ENCODE measurements around the gene GJC3. TPM values are rescaled to one million over a fixed set of nuclear protein-coding genes. Genes with fewer than 3 reads are reported as not detected.

Gene GJC3
- polyA plus RNA-seq, 4 donors, result 0.22 to 0.33 TPM; not detected in 2

DNA sequence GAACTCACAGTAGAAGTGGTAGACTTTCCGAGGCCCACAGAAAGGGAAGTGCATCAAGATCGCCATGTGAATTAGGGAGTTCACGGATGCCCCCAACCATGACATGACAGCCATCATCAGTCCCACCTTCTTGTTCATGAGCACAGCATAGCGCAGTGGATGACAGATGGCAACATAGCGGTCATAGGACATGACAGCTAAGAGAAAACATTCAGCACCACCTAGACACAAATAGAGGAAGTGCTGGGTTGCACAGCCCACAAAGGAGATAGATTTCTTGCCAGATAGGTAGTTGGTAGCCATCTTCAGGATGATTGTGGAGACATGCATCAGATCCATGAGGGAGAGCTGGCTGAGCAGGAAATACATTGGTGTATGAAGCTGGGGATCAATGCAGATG lies 52.9 kb downstream of the GJC3 start:
- H3K4me3 ChIP-seq (ENCODE audit: low read depth in 1 of 3, low read length in 3 of 3), result no peak overlapping the region
- H3K4me1 ChIP-seq (ENCODE audit: control insufficient read depth in 3 of 3, insufficient read depth in 2 of 3, low read depth in 1 of 3, low read length in 2 of 3), result no peaks in the 10 kb centered on the region
- H3K27me3 ChIP-seq (ENCODE audit: control insufficient read depth in 3 of 3, insufficient read depth in 3 of 3, low read length in 3 of 3), result no peaks in the 10 kb centered on the region
- no peaks in the 10 kb centered on the region for H3K9me3 ChIP-seq (ENCODE audit: control insufficient read depth in 2 of 2, insufficient read depth in 1 of 2, low read depth in 1 of 2, low read length in 1 of 2)
- no peak for DNase-seq
- H3K36me3 ChIP-seq (ENCODE audit: control insufficient read depth in 3 of 3, insufficient read depth in 2 of 3, low read depth in 1 of 3, low read length in 3 of 3), result no peaks in the 10 kb centered on the region
- H3K27ac ChIP-seq (ENCODE audit: low read depth in 1 of 3, low read length in 2 of 3), result no peak overlapping the region
- 88 to 93% (median 91%) methylated on average over 5 of the region's 5 CpGs for WGBS, 3 donors
- FAIRE-seq, result no peak

Other genes with a start within 250 kb of the GJC3 start
- gene CYP3A5, start 249.6 kb downstream of the GJC3 start, polyA plus RNA-seq, result 1,000 to 10,000 TPM in 1 of 4 donors, 100 to 1,000 TPM in 2, 10 to 100 TPM in 1; 63.7 to 1,093 (median 419) TPM
- gene CYP3A7, start 194.4 kb downstream of the GJC3 start, polyA plus RNA-seq, result 1 to 10 TPM in 3 of 4 donors, under 1 TPM in 1; 0.45 to 2.9 (median 1.3) TPM
- 100 to 1,000 TPM in 2 of 4 donors, 10 to 100 TPM in 2; 10.4 to 310 (median 97.5) TPM for gene CYP3A4, start 145.4 kb downstream of the GJC3 start, polyA plus RNA-seq
- gene CYP3A43, start 101.6 kb downstream of the GJC3 start, polyA plus RNA-seq, result under 1 TPM in 1 of 4 donors, not detected in 3; 0.15 TPM
- under 1 TPM in 2 of 4 donors, not detected in 2; 0.09 TPM for gene OR2AE1, start 52.6 kb downstream of the GJC3 start, polyA plus RNA-seq
- 10 to 100 TPM; 18.8 to 36.3 (median 20.0) TPM for gene TRIM4, start 10.1 kb downstream of the GJC3 start, polyA plus RNA-seq
- gene AZGP1, start 46.4 kb upstream of the GJC3 start, polyA plus RNA-seq, result 10 to 100 TPM in 3 of 4 donors, 1 to 10 TPM in 1; 8.3 to 62.4 (median 33.9) TPM
- 10 to 100 TPM; 10.8 to 47.8 (median 19.1) TPM for gene ZKSCAN1, start 86.0 kb upstream of the GJC3 start, polyA plus RNA-seq
- 10 to 100 TPM in 1 of 4 donors, 1 to 10 TPM in 3; 4.0 to 12.5 (median 6.5) TPM for gene ZSCAN21, start 120.2 kb upstream of the GJC3 start, polyA plus RNA-seq
- gene ZNF3, start 152.1 kb upstream of the GJC3 start, polyA plus RNA-seq, result 10 to 100 TPM; 20.3 to 55.2 (median 27.2) TPM
- 10 to 100 TPM; 76.7 to 92.0 (median 85.6) TPM for gene COPS6, start 159.3 kb upstream of the GJC3 start, polyA plus RNA-seq
- gene MCM7, start 171.8 kb upstream of the GJC3 start, polyA plus RNA-seq, result 10 to 100 TPM; 35.8 to 87.8 (median 63.3) TPM
- 10 to 100 TPM; 14.9 to 20.6 (median 17.2) TPM for gene AP4M1, start 172.0 kb upstream of the GJC3 start, polyA plus RNA-seq
- gene TAF6, start 189.7 kb upstream of the GJC3 start, polyA plus RNA-seq, result 10 to 100 TPM; 12.2 to 33.5 (median 25.6) TPM
- 10 to 100 TPM in 1 of 4 donors, 1 to 10 TPM in 3; 2.5 to 14.0 (median 7.5) TPM for gene CNPY4, start 190.0 kb upstream of the GJC3 start, polyA plus RNA-seq
- 1 to 10 TPM; 2.0 to 3.3 (median 2.7) TPM for gene MBLAC1, start 197.3 kb upstream of the GJC3 start, polyA plus RNA-seq
- gene LAMTOR4, start 219.3 kb upstream of the GJC3 start, polyA plus RNA-seq, result 100 to 1,000 TPM; 141 to 370 (median 222) TPM
- gene TRAPPC14, start 229.1 kb upstream of the GJC3 start, polyA plus RNA-seq, result 10 to 100 TPM; 16.7 to 28.0 (median 23.7) TPM
- 1 to 10 TPM in 2 of 4 donors, under 1 TPM in 1, not detected in 1; 0.67 to 4.4 (median 1.2) TPM for gene GAL3ST4, start 239.0 kb upstream of the GJC3 start, polyA plus RNA-seq
- gene GPC2, start 247.8 kb upstream of the GJC3 start, polyA plus RNA-seq, result 1 to 10 TPM in 1 of 4 donors, under 1 TPM in 1, not detected in 2; 0.94 to 2.1 TPM
- gene STAG3, start 248.3 kb upstream of the GJC3 start, polyA plus RNA-seq, result 1 to 10 TPM in 2 of 4 donors, under 1 TPM in 1, not detected in 1; 0.81 to 9.6 (median 3.6) TPM

All from small intestine (tissue), 7 donors.